K562 (cell line): ENCODE data around the gene EVI5. TPM values are rescaled to one million over a fixed set of nuclear protein-coding genes. Genes with fewer than 3 reads are reported as not detected.

Source experiments
- ARHGAP35 ChIP-seq: fragments of 450-650 bp; IDR thresholded peaks from 2 replicates; pipeline ENCODE4 v1.6.1; 2018; ENCODE audit not compliant: partially characterized antibody
- BHLHE40 ChIP-seq: IDR thresholded peaks from 2 replicates; pipeline ENCODE4 v1.6.1; 2011; ENCODE audit warnings: low read length, improper control_type of control experiment
- BMI1 ChIP-seq: fragments of 150-350 bp; IDR thresholded peaks from 2 replicates; pipeline ENCODE4 v1.6.1; 2014; ENCODE audit warnings: low read length
- CBFA2T3 ChIP-seq: fragments of 450-650 bp; IDR thresholded peaks from 2 replicates; pipeline ENCODE4 v1.6.1; 2017
- CBX1 ChIP-seq: sonication (generic); IDR thresholded peaks from 2 replicates; pipeline ENCODE4 v1.6.1; 2016; ENCODE audit warnings: antibody characterized with exemption, low read depth, mild to moderate bottlenecking
- HDGF ChIP-seq: fragments of 450-650 bp; IDR thresholded peaks from 2 replicates; pipeline ENCODE4 v1.6.1; 2016
- HMGXB4 ChIP-seq: sonication (generic); formaldehyde crosslinking; IDR thresholded peaks from 2 replicates; pipeline ENCODE4 v1.8.1; 2023; ENCODE audit warnings: mild to moderate bottlenecking, missing genetic modification reagents
- HOMEZ ChIP-seq: fragments of 250-450 bp; sonication (Bioruptor Pico); IDR thresholded peaks from 2 replicates; pipeline ENCODE4 v1.4.0; 2020; ENCODE audit warnings: mild to moderate bottlenecking, moderate library complexity
- LEF1 ChIP-seq: fragments of 450-650 bp; IDR thresholded peaks from 2 replicates; pipeline ENCODE4 v1.6.1; 2016; ENCODE audit warnings: mild to moderate bottlenecking
- NFIC ChIP-seq: fragments of 450-650 bp; IDR thresholded peaks from 2 replicates; pipeline ENCODE4 v1.6.1; 2017; ENCODE audit warnings: mild to moderate bottlenecking, inconsistent platforms
- NR1H2 ChIP-seq: sonication (generic); formaldehyde crosslinking; IDR thresholded peaks from 2 replicates; pipeline ENCODE4 v1.4.0; 2020; ENCODE audit warnings: mild to moderate bottlenecking, missing genetic modification reagents
- PRMT5 ChIP-seq: sonication (generic); formaldehyde crosslinking; IDR thresholded peaks from 2 replicates; pipeline ENCODE4 v1.5.0; 2020; ENCODE audit warnings: missing genetic modification reagents
- RFX5 ChIP-seq: IDR thresholded peaks from 2 replicates; pipeline ENCODE4 v1.6.1; 2011; ENCODE audit warnings: low read depth, mild to moderate bottlenecking, improper control_type of control experiment, low read length
- SIN3B ChIP-seq: fragments of 450-650 bp; IDR thresholded peaks from 2 replicates; pipeline ENCODE4 v1.6.1; 2017; ENCODE audit warnings: low read depth, mild to moderate bottlenecking, moderate library complexity
- SLC30A9 ChIP-seq: fragments of 250-450 bp; sonication (Bioruptor Pico); IDR thresholded peaks from 2 replicates; pipeline ENCODE4 v1.8.0; 2022; ENCODE audit warnings: mild to moderate bottlenecking, moderate library complexity
- TGIF2 ChIP-seq: sonication (generic); formaldehyde crosslinking; IDR thresholded peaks from 2 replicates; pipeline ENCODE4 v1.8.1; 2022; ENCODE audit warnings: mild to moderate bottlenecking, missing genetic modification reagents, moderate library complexity
- ZNF253 ChIP-seq: fragments of 250-450 bp; sonication (Bioruptor Pico); conservative IDR thresholded peaks from 2 replicates; pipeline ENCODE4 v1.6.1; 2021; ENCODE audit warnings: mild to moderate bottlenecking
- ZNF316 ChIP-seq: fragments of 450-650 bp; IDR thresholded peaks from 2 replicates; pipeline ENCODE4 v1.6.1; 2016
- ZNF431 ChIP-seq: sonication (generic); formaldehyde crosslinking; IDR thresholded peaks from 2 replicates; pipeline ENCODE4 v1.8.0; 2022; ENCODE audit warnings: mild to moderate bottlenecking, missing genetic modification reagents
- ZNF699 ChIP-seq: fragments of 250-450 bp; sonication (Bioruptor Pico); IDR thresholded peaks from 2 replicates; pipeline ENCODE4 v1.8.0; 2021; ENCODE audit warnings: mild to moderate bottlenecking, moderate library complexity; ENCODE audit not compliant: insufficient replicate concordance
- ZNF830 ChIP-seq: fragments of 250-450 bp; sonication (Bioruptor Pico); IDR thresholded peaks from 2 replicates; pipeline ENCODE4 v1.5.0; 2021; ENCODE audit warnings: mild to moderate bottlenecking
- ZZZ3 ChIP-seq: fragments of 450-650 bp; IDR thresholded peaks from 2 replicates; pipeline ENCODE4 v1.6.1; 2016; ENCODE audit warnings: antibody characterized with exemption, mild to moderate bottlenecking, moderate library complexity
- polyA plus RNA-seq, 8 experiments: library from polyadenylated mRNA; depleted of rRNA in 4 of 8; stranded (reverse) in 5 of 8; unstranded in 3 of 8; fragments of >200 nt; fragmentation: Nextera tagmentation in 2 of 8; fragmentation: Illumina TruSeq in 1 of 8; extraction: Ambion mirVana in 2 of 8; extraction: Trizol in 1 of 8; gene quantifications; 2 replicates each; pipeline versions ENCODE4 v1.2.1 to v1.2.3, GENCODE V29; 2011 to 2014; ENCODE audit warnings: inconsistent platforms in 1 of 8, missing spikeins in 1 of 8
- total RNA-seq, 7 experiments: library from RNA; depleted of rRNA in 6 of 7; stranded (reverse); fragments of >200 nt in 6 of 7; fragmentation: Illumina TruSeq in 2 of 7; extraction: Trizol in 2 of 7; gene quantifications; 2 replicates each; pipeline versions ENCODE4 v1.2.1 to v1.2.3, GENCODE V29; 2011 to 2021; ENCODE audit warnings: low replicate concordance in 1 of 7

Gene EVI5
- total and polyA plus RNA-seq, 9 of the 15 experiments (the other 6 are each of a cell fraction or from before 2014, with no cell fraction given), result 1.7 to 50.1 (median 13.7) TPM

GRCh38 chr1:92831762-92832536, 47.0 kb upstream of the EVI5 start, which contains the start of gene RPL5 (continued):
- TF ChIP-seq SLC30A9 (CRISPR knock-in tag) (no peak), ZZZ3 (peak; percentile 100), LEF1 (peak; percentile 73), SIN3B (peak; percentile 45; the same call in 1 of the 2 replicates), HDGF (no peak), HOMEZ (CRISPR knock-in tag) (no peak), BMI1 (no peak), ZNF431 (0 out of 2 replicates have a peak, but pooled peaks have one; percentile 0), ZNF699 (CRISPR knock-in tag) (no peak), BHLHE40 (peak; percentile 79), TGIF2 (CRISPR knock-in tag) (no peak), ARHGAP35 (no peak), NFIC (peak; percentile 85), PRMT5 (CRISPR knock-in tag) (no peak), ZNF830 (CRISPR knock-in tag) (no peak), ZNF316 (peak; percentile 47), RFX5 (no peak), HMGXB4 (peak; percentile 99), NR1H2 (peak; percentile 85; the same call in 1 of the 2 replicates), CBFA2T3 (no peak), CBX1 (peak; percentile 98), ZNF253 (CRISPR knock-in tag) (no peak)
